Measurements from ENCODE around the gene TMEM242.
A peak's percentile ranks its signal among the peaks of the same experiment; 100 is the strongest.

TMEM242 gene

GRCh38 chr6:157290797-157291196 lies 32.5 kb downstream of the TMEM242 start:
- no peak for DNase-seq (ENCODE audit: low read depth in 3 of 3)

- no peak for DNase-seq (ENCODE audit: low read depth in 3 of 3)
Measured at GRCh38 chr6:157289764-157290163, 33.6 kb downstream of the TMEM242 start.

- no peak for DNase-seq (ENCODE audit: low read depth in 3 of 3)
Measured at GRCh38 chr6:157288575-157288974, 34.7 kb downstream of the TMEM242 start.

GRCh38 chr6:157287923-157288322 lies 35.4 kb downstream of the TMEM242 start:
- no peak for DNase-seq (ENCODE audit: low read depth in 3 of 3)

- no peak for DNase-seq (ENCODE audit: low read depth in 3 of 3)
Measured at GRCh38 chr6:157287247-157287850, 36.0 kb downstream of the TMEM242 start.

- DNase-seq (ENCODE audit: low read depth in 3 of 3): no peak
Measured at GRCh38 chr6:157285422-157285779, 37.9 kb downstream of the TMEM242 start.

GRCh38 chr6:157284738-157285421 lies 38.4 kb downstream of the TMEM242 start:
- no peak for DNase-seq (ENCODE audit: low read depth in 3 of 3)

GRCh38 chr6:157283900-157284737 lies 39.2 kb downstream of the TMEM242 start:
- DNase-seq (ENCODE audit: low read depth in 3 of 3): no peak

GRCh38 chr6:157283330-157283898 lies 39.9 kb downstream of the TMEM242 start:
- no peak for DNase-seq (ENCODE audit: low read depth in 3 of 3)

GRCh38 chr6:157282284-157282683 lies 41.0 kb downstream of the TMEM242 start:
- no peak for DNase-seq (ENCODE audit: low read depth in 3 of 3)

GRCh38 chr6:157281570-157281969 lies 41.7 kb downstream of the TMEM242 start:
- no peak for DNase-seq (ENCODE audit: low read depth in 3 of 3)

GRCh38 chr6:157280947-157281346 lies 42.4 kb downstream of the TMEM242 start:
- no peak for DNase-seq (ENCODE audit: low read depth in 3 of 3)

- DNase-seq (ENCODE audit: low read depth in 3 of 3): no peak
Measured at GRCh38 chr6:157280157-157280556, 43.2 kb downstream of the TMEM242 start.

- DNase-seq (ENCODE audit: low read depth in 3 of 3): no peak
Measured at GRCh38 chr6:157278171-157278570, 45.1 kb downstream of the TMEM242 start.

GRCh38 chr6:157276731-157277130 lies 46.6 kb downstream of the TMEM242 start:
- no peak for DNase-seq (ENCODE audit: low read depth in 3 of 3)

- no peak for DNase-seq (ENCODE audit: low read depth in 3 of 3)
Measured at GRCh38 chr6:157276134-157276532, 47.2 kb downstream of the TMEM242 start.

GRCh38 chr6:157274471-157275226 lies 48.7 kb downstream of the TMEM242 start:
- DNase-seq (ENCODE audit: low read depth in 3 of 3): peak; percentile 60 to 75 (median 61)

GRCh38 chr6:157273756-157274470 lies 49.4 kb downstream of the TMEM242 start:
- peak; percentile 19 to 65 (median 42) for DNase-seq (ENCODE audit: low read depth in 3 of 3)

GRCh38 chr6:157272866-157273755 lies 50.2 kb downstream of the TMEM242 start:
- DNase-seq (ENCODE audit: low read depth in 3 of 3): no peak

GRCh38 chr6:157272372-157272771 lies 50.9 kb downstream of the TMEM242 start:
- DNase-seq (ENCODE audit: low read depth in 3 of 3): no peak

All from stimulated activated CD4-positive, alpha-beta T cell treated with anti-CD3 and anti-CD28 coated beads, TNF-alpha, amount 100 ng/mL, for 24 hours (primary cell).